BLaER1 treated with 17β-estradiol and CSF1 and Interleukin-3, amounts not matched to agents 10 nM and 100 nM (cell line): Measurements from ENCODE around the gene EYA3.

ENCODE experiments used
- H3K27ac ChIP-seq, 11 experiments: shearing (Covaris generic); formaldehyde crosslinking; 2 replicates each; pipeline ENCODE4 v1.8.1; 2022
- H3K27me3 ChIP-seq, 11 experiments: shearing (Covaris generic); formaldehyde crosslinking; 2 replicates each; pipeline ENCODE4 v1.8.1; 2022
- H3K36me3 ChIP-seq, 11 experiments: shearing (Covaris generic); formaldehyde crosslinking; 2 replicates each; pipeline ENCODE4 v1.8.1; 2022
- H3K4me1 ChIP-seq, 10 experiments: shearing (Covaris generic); formaldehyde crosslinking; 2 replicates each; pipeline ENCODE4 v1.8.1; 2022
- H3K4me2 ChIP-seq, 11 experiments: shearing (Covaris generic); formaldehyde crosslinking; 2 replicates each; pipeline ENCODE4 v1.8.1; 2022
- H3K4me3 ChIP-seq, 10 experiments: shearing (Covaris generic); formaldehyde crosslinking; 2 replicates each; pipeline ENCODE4 v1.8.1; 2022
- H3K9ac ChIP-seq, 11 experiments: shearing (Covaris generic); formaldehyde crosslinking; 2 replicates each; pipeline ENCODE4 v1.8.1; 2022
- H3K9me3 ChIP-seq, 11 experiments: shearing (Covaris generic); formaldehyde crosslinking; replicated peaks in 1 of 11; 2 replicates each; pipeline ENCODE4 v1.8.1; 2022
- H4K20me1 ChIP-seq, 11 experiments: shearing (Covaris generic); formaldehyde crosslinking; 2 replicates each; pipeline ENCODE4 v1.8.1; 2022
- Cebpa-rat ChIP-seq, 11 experiments: shearing (Covaris generic); IDR thresholded peaks; 2 replicates each; pipeline ENCODE4 v1.8.1; 2022

Gene EYA3

GRCh38 chr1:27928216-27928954 is 160.0 kb downstream of the EYA3 start:
- Histone ChIP-seq H3K9ac (no peak overlapping the region), H3K4me1 (peaks cover 0 to 20% (median 4%) of the 10 kb centered on the region in 10 experiments; a peak in 10 of 20 replicates), H3K27me3 (no peaks in the 10 kb centered on the region), H3K27ac (no peak overlapping the region), H3K4me3 (no peak overlapping the region), H4K20me1 (no peaks in the 10 kb centered on the region), H3K4me2 (no peak overlapping the region), H3K36me3 (no peaks in the 10 kb centered on the region), H3K9me3 (no peaks in the 10 kb centered on the region)
- TF ChIP-seq Cebpa-rat (IDR thresholded peaks at IDR 0.05), result no peak

- Histone ChIP-seq H3K27ac (no peak overlapping the region), H3K27me3 (no peaks in the 10 kb centered on the region), H3K4me3 (no peak overlapping the region), H3K9me3 (no peaks in the 10 kb centered on the region), H3K9ac (no peak overlapping the region), H3K4me2 (no peak overlapping the region), H3K4me1 (no peaks in the 10 kb centered on the region), H4K20me1 (no peaks in the 10 kb centered on the region), H3K36me3 (no peaks in the 10 kb centered on the region)
- TF ChIP-seq Cebpa-rat (IDR thresholded peaks at IDR 0.05), result no peak
Measured at GRCh38 chr1:27922272-27922671, 166.1 kb downstream of the EYA3 start.
